OCI-LY7 (cell line): ENCODE measurements around the gene P3H2. TPM values are rescaled to one million over a fixed set of nuclear protein-coding genes. Genes with fewer than 3 reads are reported as not detected.

Experiments
- BruUV-seq: library from RNA; stranded (reverse); fragments of 400-500 nt; replicated peaks from 2 replicates; lab custom pipeline; 2021; lab: Mats Ljungman, UMichigan
- CTCF ChIA-PET: fragments of 300-600 bp; sonication (Branson Sonifier 250); formaldehyde crosslinking; loops from one replicate; lab custom pipeline; 2022; ENCODE audit warnings: antibody characterized with exemption; ENCODE audit not compliant: unreplicated experiment; lab: Charles Lee
- POLR2A ChIA-PET: fragments of 300-600 bp; sonication (Branson Sonifier 250); formaldehyde crosslinking; loops from one replicate; lab custom pipeline; 2022; ENCODE audit warnings: antibody characterized with exemption; lab: Charles Lee
- DNase-seq: peaks from one replicate; pipeline ENCODE4 v3.0.0-alpha.2; 2015; ENCODE audit warnings: low spot score
- H2AFZ ChIP-seq: fragments of 200-600 bp; sonication (generic), shearing (Covaris generic); 2 replicates; pipeline ENCODE4 v1.6.1; 2014; ENCODE audit warnings: mild to moderate bottlenecking, antibody characterized with exemption, low read length, moderate library complexity
- H3K27ac ChIP-seq: fragments of 200-600 bp; sonication (generic); 2 replicates; pipeline ENCODE4 v1.5.1; 2014; ENCODE audit warnings: mixed run types, low read depth, mild to moderate bottlenecking, moderate library complexity, low read length, inconsistent platforms; ENCODE audit not compliant: poor library complexity, severe bottlenecking
- H3K36me3 ChIP-seq: fragments of 200-600 bp; sonication (generic); 2 replicates; pipeline ENCODE4 v1.6.1; 2014; ENCODE audit warnings: mild to moderate bottlenecking, antibody characterized with exemption, low read length, moderate library complexity, mixed read lengths; ENCODE audit not compliant: insufficient read depth
- H3K4me1 ChIP-seq: fragments of 200-600 bp; sonication (generic); 2 replicates; pipeline ENCODE4 v1.5.1; 2014; ENCODE audit warnings: mild to moderate bottlenecking, low read length; ENCODE audit not compliant: insufficient read depth, poor library complexity, severe bottlenecking
- H3K4me2 ChIP-seq: fragments of 200-600 bp; sonication (generic); 2 replicates; pipeline ENCODE4 v1.6.1; 2014; ENCODE audit warnings: mild to moderate bottlenecking, low read length
- H3K4me3 ChIP-seq: fragments of 200-600 bp; sonication (generic); 2 replicates; pipeline ENCODE4 v1.5.1; 2014; ENCODE audit warnings: mild to moderate bottlenecking, low read depth, low read length; ENCODE audit not compliant: poor library complexity, severe bottlenecking
- H3K79me2 ChIP-seq: fragments of 200-600 bp; sonication (generic); 2 replicates; pipeline ENCODE4 v1.6.1; 2016; ENCODE audit warnings: low read depth, mild to moderate bottlenecking, low read length, moderate library complexity, mixed read lengths; ENCODE audit not compliant: insufficient read depth
- H3K9me2 ChIP-seq: fragments of 200-600 bp; sonication (generic); 2 replicates; pipeline ENCODE4 v1.6.1; 2016; ENCODE audit warnings: mild to moderate bottlenecking, low read length, mixed read lengths; ENCODE audit not compliant: insufficient read depth
- H3K9me3 ChIP-seq: fragments of 200-600 bp; sonication (generic); 2 replicates; pipeline ENCODE4 v1.6.1; 2014; ENCODE audit warnings: mild to moderate bottlenecking, mixed run types, low read length, mixed read lengths
- H4K20me1 ChIP-seq: fragments of 200-600 bp; sonication (generic); 2 replicates; pipeline ENCODE4 v1.6.1; 2014; ENCODE audit warnings: mild to moderate bottlenecking, antibody characterized with exemption, low read length, moderate library complexity, mixed read lengths; ENCODE audit not compliant: insufficient read depth
- EZH2phosphoT487 ChIP-seq: fragments of 200-600 bp; sonication (generic); IDR thresholded peaks from 2 replicates; pipeline ENCODE4 v1.6.1; 2018; ENCODE audit warnings: low read depth, borderline replicate concordance, mild to moderate bottlenecking, mixed run types, antibody characterized with exemption, low read length, moderate library complexity, mixed read lengths
- intact Hi-C: fragments of 100-400 bp; cut with micrococcal nuclease; formaldehyde crosslinking; loops from one replicate; pipeline ENCODE4 v1.10.0; 2022; ENCODE audit not compliant: unreplicated experiment
- total RNA-seq, 2 experiments: library from RNA; depleted of rRNA in 1 of 2; stranded (reverse); fragments of >200 nt in 1 of 2; shearing (Covaris generic) in 1 of 2; gene quantifications; 2 replicates each; pipeline ENCODE4 v1.2.3, GENCODE V29; 2014 to 2022
- TF ChIP-seq, protein P1 (sequence below): fragments of 200-600 bp; sonication (generic); conservative IDR thresholded peaks from 2 replicates; pipeline ENCODE4 v1.5.1; 2014; ENCODE audit warnings: mild to moderate bottlenecking, antibody characterized with exemption, low read length, moderate library complexity, mixed read lengths

The P3H2 gene
- total RNA-seq, 2 experiments from 2014 or later = not detected

DNA sequence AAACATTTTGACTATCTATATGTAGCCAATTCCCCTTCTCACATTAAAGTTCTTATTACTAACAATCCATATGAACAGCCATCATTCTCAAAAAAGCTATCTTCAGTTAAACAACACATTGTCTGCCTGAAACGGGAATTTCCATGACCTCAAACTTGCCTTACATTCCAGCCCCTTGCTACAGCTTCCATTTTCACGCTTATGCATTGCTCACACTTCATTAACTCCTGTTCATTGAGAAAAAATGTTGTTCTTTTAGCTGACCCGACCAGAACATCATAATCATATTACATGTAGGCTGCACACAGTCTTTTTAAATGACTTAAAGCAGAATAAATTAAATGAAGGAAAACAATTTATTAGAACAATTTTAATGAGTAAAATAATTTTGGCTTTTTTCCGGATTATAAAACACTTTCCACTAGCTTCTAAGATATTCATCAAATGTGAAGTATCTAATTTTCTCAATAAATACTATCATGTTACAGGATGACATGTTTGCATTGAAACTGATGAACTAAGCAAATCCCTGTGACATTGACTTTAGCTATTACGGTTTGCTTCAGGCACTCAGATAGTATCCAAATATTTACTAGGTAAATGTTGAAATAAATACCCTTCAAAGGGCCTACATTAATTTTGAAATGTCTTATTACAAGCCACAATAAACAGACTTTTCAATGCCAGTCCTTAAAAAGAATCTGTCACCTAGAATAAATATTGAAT is 49.9 kb downstream of the P3H2 start:
- ChIA-PET CTCF (no interaction called here), POLR2A (interaction anchor here (0.6 to 0.9 kb wide), 2 partner anchors 634 to 1284 kb away, joined by 3 read pairs; no protein-coding TSS in a partner anchor)

DNA sequence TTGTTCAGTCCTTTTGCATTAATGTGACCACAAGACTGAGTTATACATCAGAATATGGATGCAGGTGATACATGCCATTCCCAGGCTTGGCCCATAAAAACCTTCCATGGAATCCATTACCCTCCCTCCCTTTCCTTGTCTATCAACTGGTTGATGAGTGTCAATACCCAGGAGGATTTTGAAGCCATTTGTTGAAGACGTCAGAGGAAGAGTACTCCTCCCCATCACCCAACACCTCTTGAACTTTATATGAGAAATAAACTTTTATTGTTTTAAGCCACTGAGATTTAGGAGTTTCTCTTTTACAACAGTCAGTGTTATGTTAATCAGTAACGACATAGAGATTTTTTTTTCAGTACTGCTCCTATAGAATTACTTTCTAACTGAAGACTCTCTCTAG is 55.5 kb downstream of the P3H2 start:
- no peaks in the 10 kb centered on the region for H3K79me2 ChIP-seq
- intact Hi-C loops = no loop called here
- ChIA-PET POLR2A (no interaction called here), CTCF (no interaction called here)
- H3K36me3 ChIP-seq = no peaks in the 10 kb centered on the region
- H3K9me2 ChIP-seq = no peaks in the 10 kb centered on the region
- H3K4me3 ChIP-seq = no peak overlapping the region
- no peaks in the 10 kb centered on the region for H3K9me3 ChIP-seq
- DNase-seq = no peak
- H4K20me1 ChIP-seq = no peaks in the 10 kb centered on the region
- H3K4me2 ChIP-seq = no peak overlapping the region
- BruUV-seq = no TSS peak
- no peak overlapping the region for H2AFZ ChIP-seq
- no peak overlapping the region for H3K27ac ChIP-seq
- no peaks in the 10 kb centered on the region for H3K4me1 ChIP-seq
- TF ChIP-seq, protein P1, sequence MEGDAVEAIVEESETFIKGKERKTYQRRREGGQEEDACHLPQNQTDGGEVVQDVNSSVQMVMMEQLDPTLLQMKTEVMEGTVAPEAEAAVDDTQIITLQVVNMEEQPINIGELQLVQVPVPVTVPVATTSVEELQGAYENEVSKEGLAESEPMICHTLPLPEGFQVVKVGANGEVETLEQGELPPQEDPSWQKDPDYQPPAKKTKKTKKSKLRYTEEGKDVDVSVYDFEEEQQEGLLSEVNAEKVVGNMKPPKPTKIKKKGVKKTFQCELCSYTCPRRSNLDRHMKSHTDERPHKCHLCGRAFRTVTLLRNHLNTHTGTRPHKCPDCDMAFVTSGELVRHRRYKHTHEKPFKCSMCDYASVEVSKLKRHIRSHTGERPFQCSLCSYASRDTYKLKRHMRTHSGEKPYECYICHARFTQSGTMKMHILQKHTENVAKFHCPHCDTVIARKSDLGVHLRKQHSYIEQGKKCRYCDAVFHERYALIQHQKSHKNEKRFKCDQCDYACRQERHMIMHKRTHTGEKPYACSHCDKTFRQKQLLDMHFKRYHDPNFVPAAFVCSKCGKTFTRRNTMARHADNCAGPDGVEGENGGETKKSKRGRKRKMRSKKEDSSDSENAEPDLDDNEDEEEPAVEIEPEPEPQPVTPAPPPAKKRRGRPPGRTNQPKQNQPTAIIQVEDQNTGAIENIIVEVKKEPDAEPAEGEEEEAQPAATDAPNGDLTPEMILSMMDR = no peak
- TF ChIP-seq EZH2phosphoT487 = no peak

More for the DNA sequence above, 49.9 kb downstream of the P3H2 start:
- Histone ChIP-seq H3K4me3 (no peak overlapping the region), H3K4me2 (no peak overlapping the region), H3K36me3 (no peaks in the 10 kb centered on the region), H3K79me2 (no peaks in the 10 kb centered on the region), H3K9me2 (no peaks in the 10 kb centered on the region), H3K27ac (no peak overlapping the region), H3K4me1 (no peaks in the 10 kb centered on the region), H4K20me1 (no peaks in the 10 kb centered on the region), H2AFZ (no peak overlapping the region), H3K9me3 (no peaks in the 10 kb centered on the region)
- DNase-seq = no peak
- no TSS peak for BruUV-seq
- intact Hi-C loops = no loop called here
- TF ChIP-seq, protein P1 = no peak
- TF ChIP-seq EZH2phosphoT487 = no peak

DNA sequence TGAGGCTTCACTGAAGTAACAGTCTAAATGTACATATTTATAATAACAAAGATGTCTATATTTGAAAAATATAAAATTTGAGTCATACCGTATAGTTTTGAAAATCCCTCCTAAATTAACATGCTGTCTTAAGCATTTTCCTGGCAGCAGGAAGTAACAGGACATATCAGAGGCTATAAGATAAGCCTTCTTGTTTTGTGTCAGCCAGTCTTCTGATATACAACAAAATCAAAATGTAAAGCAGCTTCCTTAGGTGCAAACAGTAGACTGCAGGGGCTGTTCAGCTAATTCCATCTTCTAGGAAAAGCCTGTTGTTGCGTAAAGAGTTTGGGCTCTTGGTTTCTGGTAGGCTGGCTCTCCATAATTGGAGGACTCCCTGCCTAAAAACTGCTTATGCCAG is 56.0 kb downstream of the P3H2 start:
- Histone ChIP-seq H3K27ac (no peak overlapping the region), H3K9me3 (no peaks in the 10 kb centered on the region), H3K4me3 (no peak overlapping the region), H2AFZ (no peak overlapping the region), H3K9me2 (no peaks in the 10 kb centered on the region), H3K36me3 (no peaks in the 10 kb centered on the region), H3K4me1 (no peaks in the 10 kb centered on the region), H3K79me2 (no peaks in the 10 kb centered on the region), H4K20me1 (no peaks in the 10 kb centered on the region), H3K4me2 (no peak overlapping the region)
- no TSS peak for BruUV-seq
- TF ChIP-seq EZH2phosphoT487 = no peak
- TF ChIP-seq, protein P1 = no peak
- ChIA-PET POLR2A (no interaction called here), CTCF (no interaction called here)
- DNase-seq = no peak
- intact Hi-C loops = no loop called here
